A549 (cell line): ENCODE data around the gene PIP5K1B. TPM values are rescaled to one million over a fixed set of nuclear protein-coding genes. Genes with fewer than 3 reads are reported as not detected.

Experiments used
- ATAC-seq, 2 experiments: fragments of 200-7000 bp in 1 of 2; fragments of >200 bp in 1 of 2; cut with Nextera tagmentation in 1 of 2; cut with Tn5 transposase in 1 of 2; 3 replicates each; pipeline versions ENCODE4 v1.8.0 to v1.9.1; 2018 to 2020; ENCODE audit warnings: mild to moderate bottlenecking in 1 of 2, moderate library complexity in 1 of 2
- CTCF ChIA-PET: fragments of 300-600 bp; sonication (Branson Sonifier 250); formaldehyde crosslinking; extraction: SDS; loops from one replicate; lab custom pipeline; 2021; ENCODE audit warnings: antibody characterized with exemption, inconsistent platforms; lab: Yijun Ruan, JAX
- POLR2A ChIA-PET: fragments of 350-600 bp; formaldehyde crosslinking; extraction: SDS; loops from one replicate; lab custom pipeline; 2021; ENCODE audit warnings: antibody characterized with exemption, inconsistent platforms; lab: Yijun Ruan, JAX
- DNase-seq, 2 experiments: peaks; one replicate each; pipeline versions ENCODE4 v3.0.0 to v3.0.0-alpha.2; 2011 to 2016; ENCODE audit warnings: low read depth in 1 of 2, low spot score in 1 of 2
- FAIRE-seq: peaks from 2 replicates; lab custom pipeline; 2011; peaks lifted over from hg19 to GRCh38; lab: Jason Lieb, UNC
- H3K27ac ChIP-seq, 2 experiments: fragments of >200 bp; sonication (Bioruptor Twin); formaldehyde crosslinking; 3 replicates each; pipeline ENCODE4 v1.5.1; 2016 to 2017
- H3K4me1 ChIP-seq: fragments of >200 bp; sonication (Bioruptor Twin); formaldehyde crosslinking; 3 replicates; pipeline ENCODE4 v1.6.1; 2016
- H3K4me2 ChIP-seq: fragments of >200 bp; sonication (Bioruptor Twin); formaldehyde crosslinking; 3 replicates; pipeline ENCODE4 v1.6.1; 2016
- H3K4me3 ChIP-seq: fragments of >200 bp; sonication (Bioruptor Twin); formaldehyde crosslinking; 3 replicates; pipeline ENCODE4 v1.5.1; 2016
- H3K9me3 ChIP-seq: fragments of >200 bp; sonication (Bioruptor Twin); formaldehyde crosslinking; 3 replicates; pipeline ENCODE4 v1.6.1; 2016
- BHLHE40 ChIP-seq: IDR thresholded peaks from 2 replicates; pipeline ENCODE4 v1.6.1; 2012; ENCODE audit warnings: low read depth, low read length, inconsistent platforms
- CBX2 ChIP-seq: fragments of 200-600 bp; sonication (generic); IDR thresholded peaks from 2 replicates; pipeline ENCODE4 v1.6.1; 2016; ENCODE audit warnings: low read depth, mild to moderate bottlenecking, borderline replicate concordance
- EHF ChIP-seq: fragments of 250-450 bp; sonication (Bioruptor Pico); IDR thresholded peaks from 2 replicates; pipeline ENCODE4 v1.5.0; 2020; ENCODE audit warnings: mild to moderate bottlenecking
- EP300 ChIP-seq, 2 experiments: fragments of >200 bp; sonication (Bioruptor Twin); formaldehyde crosslinking; IDR thresholded peaks; 2 replicates in 1 of 2; 3 replicates in 1 of 2; pipeline ENCODE4 v1.6.1; 2016 to 2017
- FOSB ChIP-seq: fragments of 250-450 bp; sonication (Bioruptor Pico); IDR thresholded peaks from 2 replicates; pipeline ENCODE4 v1.5.0; 2020; ENCODE audit warnings: mild to moderate bottlenecking, moderate library complexity
- FOSL2 ChIP-seq, 2 experiments: fragments of 450-650 bp in 1 of 2; fragments of >200 bp in 1 of 2; sonication (Bioruptor Twin) in 1 of 2; formaldehyde crosslinking; IDR thresholded peaks; 2 replicates each; pipeline versions ENCODE4 v1.5.0 to v1.6.1; 2016 to 2020; ENCODE audit warnings: mild to moderate bottlenecking in 1 of 2, moderate library complexity in 1 of 2
- HOXB13 ChIP-seq: fragments of 250-450 bp; sonication (Bioruptor Pico); IDR thresholded peaks from 2 replicates; pipeline ENCODE4 v1.5.0; 2020; ENCODE audit warnings: low read depth, mild to moderate bottlenecking, moderate library complexity
- HOXB5 ChIP-seq: fragments of 250-450 bp; sonication (Bioruptor Pico); IDR thresholded peaks from 2 replicates; pipeline ENCODE4 v1.5.0; 2020; ENCODE audit warnings: mild to moderate bottlenecking, moderate library complexity
- JUN ChIP-seq, 2 experiments: fragments of >200 bp; sonication (Bioruptor Twin); formaldehyde crosslinking; IDR thresholded peaks; 2 replicates in 1 of 2; 3 replicates in 1 of 2; pipeline ENCODE4 v1.6.1; 2016 to 2017
- MAFK ChIP-seq: fragments of 450-650 bp; IDR thresholded peaks from 2 replicates; pipeline ENCODE4 v1.6.1; 2014; ENCODE audit not compliant: partially characterized antibody
- MAZ ChIP-seq: fragments of 150-350 bp; IDR thresholded peaks from 2 replicates; pipeline ENCODE4 v1.6.1; 2014; ENCODE audit warnings: antibody characterized with exemption, low read depth, low read length, borderline replicate concordance
- PHF8 ChIP-seq: fragments of 200-600 bp; sonication (generic); IDR thresholded peaks from 2 replicates; pipeline ENCODE4 v1.6.1; 2016; ENCODE audit warnings: low read depth, mild to moderate bottlenecking, antibody characterized with exemption, moderate library complexity, borderline replicate concordance
- POLR2AphosphoS2 ChIP-seq: conservative IDR thresholded peaks from 2 replicates; pipeline ENCODE4 v1.6.1; 2012; ENCODE audit warnings: low read length, improper control_type of control experiment, inconsistent platforms
- RAD21 ChIP-seq, 2 experiments: fragments of >200 bp in 1 of 2; sonication (Bioruptor Twin) in 1 of 2; formaldehyde crosslinking in 1 of 2; IDR thresholded peaks in 1 of 2; conservative IDR thresholded peaks in 1 of 2; 2 replicates in 1 of 2; 3 replicates in 1 of 2; pipeline ENCODE4 v1.6.1; 2012 to 2018; ENCODE audit warnings: inconsistent platforms in 1 of 2
- RARB ChIP-seq: fragments of 250-450 bp; sonication (Bioruptor Pico); IDR thresholded peaks from 2 replicates; pipeline ENCODE4 v1.8.0; 2021; ENCODE audit warnings: mild to moderate bottlenecking, moderate library complexity
- RFX5 ChIP-seq: fragments of 450-650 bp; IDR thresholded peaks from 2 replicates; pipeline ENCODE4 v1.7.1; 2014; ENCODE audit warnings: antibody characterized with exemption, mild to moderate bottlenecking, moderate library complexity
- RNF2 ChIP-seq: fragments of 200-600 bp; sonication (generic); IDR thresholded peaks from 2 replicates; pipeline ENCODE4 v1.6.1; 2016; ENCODE audit warnings: low read depth, mild to moderate bottlenecking, antibody characterized with exemption, moderate library complexity, borderline replicate concordance
- TP53 ChIP-seq: fragments of 250-450 bp; sonication (Bioruptor Pico); IDR thresholded peaks from 2 replicates; pipeline ENCODE4 v1.5.0; 2021; ENCODE audit warnings: mild to moderate bottlenecking, moderate library complexity
- ZFP36 ChIP-seq: fragments of 450-650 bp; IDR thresholded peaks from 2 replicates; pipeline ENCODE4 v1.6.1; 2014; ENCODE audit warnings: borderline replicate concordance; ENCODE audit not compliant: partially characterized antibody
- ZNF302 ChIP-seq: fragments of 250-450 bp; sonication (Bioruptor Pico); IDR thresholded peaks from 2 replicates; pipeline ENCODE4 v1.9.0; 2021; ENCODE audit warnings: inconsistent platforms, mild to moderate bottlenecking, moderate library complexity
- WGBS: methylation state at CpG from one replicate; pipeline ENCODE4 v1.1.6; 2017; ENCODE audit errors: missing lambda C conversion rate; 5-methylcytosine and 5-hydroxymethylcytosine counted together
- polyA plus RNA-seq, 4 experiments: library from polyadenylated mRNA; depleted of rRNA in 3 of 4; stranded (reverse); fragments of >200 nt; fragmentation: RNase III in 1 of 4; extraction: RNeasy Plus Mini Kit Qiagen cat#74134 plus additional on column Dnase treatment in 1 of 4; gene quantifications; 2 replicates in 3 of 4; 3 replicates in 1 of 4; pipeline ENCODE4 v1.2.3, GENCODE V29; 2011 to 2017
- TF ChIP-seq, protein P1 (sequence below): fragments of 250-450 bp; sonication (Bioruptor Pico); IDR thresholded peaks from 2 replicates; pipeline ENCODE4 v1.5.0; 2020; ENCODE audit warnings: low read depth, mild to moderate bottlenecking, moderate library complexity
- TF ChIP-seq, protein P2 (sequence below): fragments of >200 bp; sonication (Bioruptor Twin); formaldehyde crosslinking; IDR thresholded peaks from 2 replicates; pipeline ENCODE4 v1.6.1; 2016
- TF ChIP-seq, protein P3 (sequence below): fragments of >200 bp; sonication (Bioruptor Twin); formaldehyde crosslinking; IDR thresholded peaks from 3 replicates; pipeline ENCODE4 v1.6.1; 2016
- TF ChIP-seq, protein P4 (sequence below): fragments of 250-450 bp; sonication (Bioruptor Pico); IDR thresholded peaks from 2 replicates; pipeline ENCODE4 v1.5.0; 2021; ENCODE audit warnings: mild to moderate bottlenecking, moderate library complexity, borderline replicate concordance
- TF ChIP-seq, protein P5 (sequence below): IDR thresholded peaks from 2 replicates; pipeline ENCODE4 v1.6.1; 2012; ENCODE audit warnings: low read depth, borderline replicate concordance
- TF ChIP-seq, protein P6 (sequence below): fragments of 150-350 bp; IDR thresholded peaks from 2 replicates; pipeline ENCODE4 v1.6.1; 2014; ENCODE audit warnings: low read depth, mild to moderate bottlenecking, low read length

Gene PIP5K1B
- polyA plus RNA-seq, 2 of the 4 experiments (the other 2 are of a cell fraction), result not detected

DNA sequence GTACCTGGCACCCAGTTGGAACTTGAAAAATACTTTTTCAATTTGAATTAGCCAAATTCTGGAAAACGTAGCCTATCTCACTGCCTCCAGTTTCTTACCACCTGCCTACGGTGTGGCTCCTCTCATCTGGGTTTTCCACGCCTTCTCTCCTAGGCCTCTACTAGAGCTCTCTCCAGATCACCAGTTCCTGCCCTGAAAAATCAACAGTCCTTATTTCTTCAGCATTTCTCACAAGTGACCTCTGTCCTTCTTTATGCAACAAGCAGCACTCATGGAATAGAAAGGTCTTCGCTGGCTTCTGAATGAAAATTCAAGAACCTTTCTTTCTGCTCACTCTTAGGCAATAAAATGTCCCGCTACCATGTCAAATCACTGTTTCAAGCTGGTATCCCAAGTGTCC lies 64.8 kb downstream of the PIP5K1B start:
- DNase-seq, result no peak
- ChIA-PET CTCF (interaction anchor here (0.9 kb wide), 1 partner anchor 266 kb away, joined by 3 read pairs; the partner anchor contains the start of gene FXN), POLR2A (interaction anchor here (2.1 kb wide), 1 partner anchor 10 kb away, joined by 5 read pairs; a partner anchor contains a TSS)
- Histone ChIP-seq H3K27ac (no peak overlapping the region), H3K4me1 (no peaks in the 10 kb centered on the region), H3K4me3 (no peak overlapping the region), H3K9me3 (no peaks in the 10 kb centered on the region), H3K4me2 (no peak overlapping the region)
- no peak for TF ChIP-seq FOSB (CRISPR knock-in tag)
- TF ChIP-seq, protein P1, sequence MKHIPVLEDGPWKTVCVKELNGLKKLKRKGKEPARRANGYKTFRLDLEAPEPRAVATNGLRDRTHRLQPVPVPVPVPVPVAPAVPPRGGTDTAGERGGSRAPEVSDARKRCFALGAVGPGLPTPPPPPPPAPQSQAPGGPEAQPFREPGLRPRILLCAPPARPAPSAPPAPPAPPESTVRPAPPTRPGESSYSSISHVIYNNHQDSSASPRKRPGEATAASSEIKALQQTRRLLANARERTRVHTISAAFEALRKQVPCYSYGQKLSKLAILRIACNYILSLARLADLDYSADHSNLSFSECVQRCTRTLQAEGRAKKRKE, result no peak
- no peak for TF ChIP-seq RFX5
- TF ChIP-seq MAFK, result no peak
- TF ChIP-seq, protein P2, sequence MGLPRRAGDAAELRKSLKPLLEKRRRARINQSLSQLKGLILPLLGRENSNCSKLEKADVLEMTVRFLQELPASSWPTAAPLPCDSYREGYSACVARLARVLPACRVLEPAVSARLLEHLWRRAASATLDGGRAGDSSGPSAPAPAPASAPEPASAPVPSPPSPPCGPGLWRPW, result no peak
- TF ChIP-seq HOXB5 (CRISPR knock-in tag), result no peak
- no peak for TF ChIP-seq RAD21 (conservative IDR thresholded peaks at IDR 0.05 in 1 of 2, IDR thresholded peaks at IDR 0.05 in 1 of 2)
- TF ChIP-seq ZNF302 (CRISPR knock-in tag), result no peak
- no peak for TF ChIP-seq MAZ
- TF ChIP-seq EHF (CRISPR knock-in tag), result no peak
- TF ChIP-seq JUN (IDR thresholded peaks at IDR 0.05), result no peak
- TF ChIP-seq EP300 (IDR thresholded peaks at IDR 0.05), result no peak
- no peak for TF ChIP-seq PHF8
- TF ChIP-seq, protein P3, sequence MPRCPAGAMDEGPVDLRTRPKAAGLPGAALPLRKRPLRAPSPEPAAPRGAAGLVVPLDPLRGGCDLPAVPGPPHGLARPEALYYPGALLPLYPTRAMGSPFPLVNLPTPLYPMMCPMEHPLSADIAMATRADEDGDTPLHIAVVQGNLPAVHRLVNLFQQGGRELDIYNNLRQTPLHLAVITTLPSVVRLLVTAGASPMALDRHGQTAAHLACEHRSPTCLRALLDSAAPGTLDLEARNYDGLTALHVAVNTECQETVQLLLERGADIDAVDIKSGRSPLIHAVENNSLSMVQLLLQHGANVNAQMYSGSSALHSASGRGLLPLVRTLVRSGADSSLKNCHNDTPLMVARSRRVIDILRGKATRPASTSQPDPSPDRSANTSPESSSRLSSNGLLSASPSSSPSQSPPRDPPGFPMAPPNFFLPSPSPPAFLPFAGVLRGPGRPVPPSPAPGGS, result no peak
- TF ChIP-seq TP53, result no peak
- no peak for ATAC-seq
- WGBS, result 27% methylated on average over 5 of the region's 5 CpGs
- FAIRE-seq, result no peak

DNA sequence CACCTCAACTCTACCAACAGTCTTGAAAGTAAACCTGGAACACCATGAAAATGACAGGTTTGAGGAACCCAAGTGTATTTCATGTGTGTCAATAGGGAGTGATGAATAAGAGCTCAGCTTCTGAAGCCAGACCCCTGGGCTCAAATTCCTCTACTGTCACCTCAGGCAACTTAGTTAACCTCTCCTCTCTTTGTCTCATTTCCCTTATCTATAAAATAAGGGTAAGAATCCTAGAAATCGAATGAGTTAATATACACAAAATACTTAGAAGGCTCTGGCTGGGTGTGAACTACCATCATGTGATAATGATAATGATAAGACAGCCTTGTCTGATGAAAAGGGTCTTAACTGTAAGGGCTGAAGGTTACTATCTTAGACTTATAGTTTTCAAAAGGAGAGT lies 66.3 kb downstream of the PIP5K1B start:
- no peak for TF ChIP-seq HOXB5 (CRISPR knock-in tag)
- no peak for TF ChIP-seq TP53
- no peak for TF ChIP-seq FOSL2 (IDR thresholded peaks at IDR 0.05)
- TF ChIP-seq FOSL2 (CRISPR knock-in tag; IDR thresholded peaks at IDR 0.05), result no peak
- TF ChIP-seq CBX2, result no peak
- no peak for TF ChIP-seq HOXB13 (CRISPR knock-in tag)
- TF ChIP-seq ZFP36, result no peak
- TF ChIP-seq, protein P4, sequence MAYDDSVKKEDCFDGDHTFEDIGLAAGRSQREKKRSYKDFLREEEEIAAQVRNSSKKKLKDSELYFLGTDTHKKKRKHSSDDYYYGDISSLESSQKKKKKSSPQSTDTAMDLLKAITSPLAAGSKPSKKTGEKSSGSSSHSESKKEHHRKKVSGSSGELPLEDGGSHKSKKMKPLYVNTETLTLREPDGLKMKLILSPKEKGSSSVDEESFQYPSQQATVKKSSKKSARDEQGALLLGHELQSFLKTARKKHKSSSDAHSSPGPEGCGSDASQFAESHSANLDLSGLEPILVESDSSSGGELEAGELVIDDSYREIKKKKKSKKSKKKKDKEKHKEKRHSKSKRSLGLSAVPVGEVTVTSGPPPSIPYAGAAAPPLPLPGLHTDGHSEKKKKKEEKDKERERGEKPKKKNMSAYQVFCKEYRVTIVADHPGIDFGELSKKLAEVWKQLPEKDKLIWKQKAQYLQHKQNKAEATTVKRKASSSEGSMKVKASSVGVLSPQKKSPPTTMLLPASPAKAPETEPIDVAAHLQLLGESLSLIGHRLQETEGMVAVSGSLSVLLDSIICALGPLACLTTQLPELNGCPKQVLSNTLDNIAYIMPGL, result no peak
- no peak for TF ChIP-seq RNF2
- no peak for TF ChIP-seq RARB (CRISPR knock-in tag)
- no peak for TF ChIP-seq MAZ
- TF ChIP-seq POLR2AphosphoS2, result no peak
- TF ChIP-seq, protein P3, result no peak
- TF ChIP-seq, protein P5, sequence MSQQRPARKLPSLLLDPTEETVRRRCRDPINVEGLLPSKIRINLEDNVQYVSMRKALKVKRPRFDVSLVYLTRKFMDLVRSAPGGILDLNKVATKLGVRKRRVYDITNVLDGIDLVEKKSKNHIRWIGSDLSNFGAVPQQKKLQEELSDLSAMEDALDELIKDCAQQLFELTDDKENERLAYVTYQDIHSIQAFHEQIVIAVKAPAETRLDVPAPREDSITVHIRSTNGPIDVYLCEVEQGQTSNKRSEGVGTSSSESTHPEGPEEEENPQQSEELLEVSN, result no peak
- TF ChIP-seq EP300 (IDR thresholded peaks at IDR 0.05), result no peak
- TF ChIP-seq, protein P6, sequence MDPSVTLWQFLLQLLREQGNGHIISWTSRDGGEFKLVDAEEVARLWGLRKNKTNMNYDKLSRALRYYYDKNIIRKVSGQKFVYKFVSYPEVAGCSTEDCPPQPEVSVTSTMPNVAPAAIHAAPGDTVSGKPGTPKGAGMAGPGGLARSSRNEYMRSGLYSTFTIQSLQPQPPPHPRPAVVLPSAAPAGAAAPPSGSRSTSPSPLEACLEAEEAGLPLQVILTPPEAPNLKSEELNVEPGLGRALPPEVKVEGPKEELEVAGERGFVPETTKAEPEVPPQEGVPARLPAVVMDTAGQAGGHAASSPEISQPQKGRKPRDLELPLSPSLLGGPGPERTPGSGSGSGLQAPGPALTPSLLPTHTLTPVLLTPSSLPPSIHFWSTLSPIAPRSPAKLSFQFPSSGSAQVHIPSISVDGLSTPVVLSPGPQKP, result no peak
- TF ChIP-seq JUN (IDR thresholded peaks at IDR 0.05), result no peak
- no peak for TF ChIP-seq BHLHE40
- TF ChIP-seq ZNF302 (CRISPR knock-in tag), result no peak

More for the DNA sequence above, 66.3 kb downstream of the PIP5K1B start:
- Histone ChIP-seq H3K9me3 (no peaks in the 10 kb centered on the region), H3K27ac (no peak overlapping the region), H3K4me2 (no peak overlapping the region), H3K4me3 (no peak overlapping the region), H3K4me1 (no peaks in the 10 kb centered on the region)
- 3% methylated on average over 1 of the region's 1 CpG for WGBS
- DNase-seq, result no peak
- no peak for ATAC-seq
- POLR2A ChIA-PET, result interaction anchor here (2.1 kb wide), 1 partner anchor 9 kb away, joined by 5 read pairs; a partner anchor contains a TSS
- CTCF ChIA-PET, result no interaction called here
- no peak for FAIRE-seq
